Measurements from ENCODE around the gene SLIT3. TPM values are rescaled to one million over a fixed set of nuclear protein-coding genes. Genes with fewer than 3 reads are reported as not detected.

Gene SLIT3
- total RNA-seq, 1 experiment from 2014 or later, result not detected

DNA sequence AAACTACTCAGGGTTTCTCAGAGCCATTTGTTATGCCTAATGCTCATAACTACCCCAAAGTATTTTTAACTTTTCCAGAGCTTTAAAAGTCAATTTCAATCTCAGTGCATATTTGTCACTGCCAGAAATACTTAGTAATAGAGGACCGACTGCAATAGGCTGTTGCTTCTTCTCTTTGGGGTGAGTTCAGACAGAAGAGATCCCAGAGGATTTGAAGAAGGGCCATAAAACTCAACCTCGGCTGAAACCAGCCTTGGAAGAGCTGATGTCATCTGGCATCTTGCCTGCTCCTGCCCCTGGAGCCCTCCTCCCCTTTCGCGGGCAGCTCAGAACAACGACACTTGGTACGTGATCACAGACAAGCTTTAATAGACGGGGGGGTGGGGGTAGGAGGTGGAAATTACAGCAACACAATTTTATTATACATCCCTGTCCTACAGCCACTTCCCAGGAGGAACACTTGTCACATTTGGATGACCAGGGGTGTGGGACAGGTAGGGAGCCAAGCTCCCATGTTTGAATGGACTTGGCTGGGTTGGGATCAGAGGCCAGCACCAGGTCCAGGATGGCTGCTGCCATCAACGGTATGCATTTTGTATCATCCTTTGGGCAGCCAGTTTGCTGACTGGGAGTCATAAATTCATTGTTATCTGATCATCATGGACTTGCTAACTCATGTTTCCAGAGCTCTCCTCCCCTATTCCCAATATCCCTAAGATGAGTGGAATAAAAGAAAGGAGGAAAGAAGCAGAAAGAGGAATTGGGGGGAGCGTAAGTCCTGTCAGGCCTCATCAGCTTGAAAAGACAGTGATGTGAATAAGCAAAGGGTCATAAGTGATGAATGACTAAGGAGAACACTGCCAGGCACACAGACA lies 535.2 kb downstream of the SLIT3 start:
- POLR2A ChIA-PET (ENCODE audit: unreplicated experiment), result no interaction called here
- no peaks in the 10 kb centered on the region for H4K20me1 ChIP-seq (ENCODE audit: insufficient read depth)
- no peaks in the 10 kb centered on the region for H3K4me1 ChIP-seq (replicated peaks; ENCODE audit: insufficient read depth)
- no peak for TF ChIP-seq EZH2 (IDR thresholded peaks at IDR 0.05; ENCODE audit: low read depth)
- TF ChIP-seq, protein P1, sequence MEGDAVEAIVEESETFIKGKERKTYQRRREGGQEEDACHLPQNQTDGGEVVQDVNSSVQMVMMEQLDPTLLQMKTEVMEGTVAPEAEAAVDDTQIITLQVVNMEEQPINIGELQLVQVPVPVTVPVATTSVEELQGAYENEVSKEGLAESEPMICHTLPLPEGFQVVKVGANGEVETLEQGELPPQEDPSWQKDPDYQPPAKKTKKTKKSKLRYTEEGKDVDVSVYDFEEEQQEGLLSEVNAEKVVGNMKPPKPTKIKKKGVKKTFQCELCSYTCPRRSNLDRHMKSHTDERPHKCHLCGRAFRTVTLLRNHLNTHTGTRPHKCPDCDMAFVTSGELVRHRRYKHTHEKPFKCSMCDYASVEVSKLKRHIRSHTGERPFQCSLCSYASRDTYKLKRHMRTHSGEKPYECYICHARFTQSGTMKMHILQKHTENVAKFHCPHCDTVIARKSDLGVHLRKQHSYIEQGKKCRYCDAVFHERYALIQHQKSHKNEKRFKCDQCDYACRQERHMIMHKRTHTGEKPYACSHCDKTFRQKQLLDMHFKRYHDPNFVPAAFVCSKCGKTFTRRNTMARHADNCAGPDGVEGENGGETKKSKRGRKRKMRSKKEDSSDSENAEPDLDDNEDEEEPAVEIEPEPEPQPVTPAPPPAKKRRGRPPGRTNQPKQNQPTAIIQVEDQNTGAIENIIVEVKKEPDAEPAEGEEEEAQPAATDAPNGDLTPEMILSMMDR (conservative IDR thresholded peaks at IDR 0.05), result no peak
- no TSS peak for BruUV-seq (replicated peaks)
- peaks cover 92% of the 10 kb centered on the region for H3K27me3 ChIP-seq (ENCODE audit: insufficient read depth, low read depth)
- no peaks in the 10 kb centered on the region for H3K36me3 ChIP-seq (ENCODE audit: low read depth)
- intact Hi-C loops (cut with micrococcal nuclease; ENCODE audit: unreplicated experiment), result no loop called here
- H3K4me2 ChIP-seq, result no peak overlapping the region
- H3K9me3 ChIP-seq (ENCODE audit: insufficient read depth, low read depth), result no peaks in the 10 kb centered on the region
- H3F3A ChIP-seq (ENCODE audit: insufficient read depth, low read depth), result no peaks in the 10 kb centered on the region
- no peaks in the 10 kb centered on the region for H3K79me2 ChIP-seq (ENCODE audit: low read depth)
- CTCF ChIA-PET, result no interaction called here
- no peak overlapping the region for H3K4me3 ChIP-seq
- DNase-seq, result no peak
- H3K27ac ChIP-seq, result no peak overlapping the region
- no peak overlapping the region for H2AFZ ChIP-seq
- no peaks in the 10 kb centered on the region for H3K9me2 ChIP-seq (ENCODE audit: insufficient read depth)

DNA sequence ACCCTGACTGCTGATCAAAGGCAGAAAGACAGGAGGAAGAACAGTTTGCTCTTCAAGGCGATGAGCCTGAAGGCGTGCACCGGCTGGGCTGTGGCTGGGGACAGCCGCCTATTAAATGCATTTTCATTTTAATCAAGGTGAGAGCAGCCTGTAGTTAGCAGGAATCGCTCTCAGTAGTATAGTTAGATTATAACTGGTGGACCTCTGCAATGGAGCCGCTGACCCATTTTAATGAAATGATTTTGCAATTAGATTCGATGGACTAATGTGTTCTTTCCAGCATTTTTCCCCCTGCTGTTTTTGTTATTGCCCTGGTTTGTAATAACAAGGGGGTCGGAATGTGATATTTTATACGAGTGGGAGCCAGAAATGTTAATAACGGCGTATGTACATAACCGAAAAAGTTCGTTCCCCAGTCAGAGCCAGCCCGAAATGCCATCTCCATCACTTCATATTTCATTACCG lies 535.8 kb downstream of the SLIT3 start:
- Histone ChIP-seq H3K9me2 (ENCODE audit: insufficient read depth) (no peaks in the 10 kb centered on the region), H3K27ac (no peak overlapping the region), H3K36me3 (ENCODE audit: low read depth) (no peaks in the 10 kb centered on the region), H3K4me3 (no peak overlapping the region), H3K27me3 (ENCODE audit: insufficient read depth, low read depth) (peaks cover 95% of the 10 kb centered on the region), H3K9me3 (ENCODE audit: insufficient read depth, low read depth) (no peaks in the 10 kb centered on the region), H3F3A (ENCODE audit: insufficient read depth, low read depth) (no peaks in the 10 kb centered on the region), H4K20me1 (ENCODE audit: insufficient read depth) (no peaks in the 10 kb centered on the region), H3K4me2 (no peak overlapping the region), H3K79me2 (ENCODE audit: low read depth) (no peaks in the 10 kb centered on the region), H3K4me1 (replicated peaks; ENCODE audit: insufficient read depth) (no peaks in the 10 kb centered on the region), H2AFZ (no peak overlapping the region)
- ChIA-PET POLR2A (ENCODE audit: unreplicated experiment) (no interaction called here), CTCF (no interaction called here)
- BruUV-seq (replicated peaks), result no TSS peak
- TF ChIP-seq EZH2 (IDR thresholded peaks at IDR 0.05; ENCODE audit: low read depth), result no peak
- TF ChIP-seq, protein P1 (conservative IDR thresholded peaks at IDR 0.05), result no peak
- DNase-seq, result no peak
- intact Hi-C loops (cut with micrococcal nuclease; ENCODE audit: unreplicated experiment), result no loop called here

DNA sequence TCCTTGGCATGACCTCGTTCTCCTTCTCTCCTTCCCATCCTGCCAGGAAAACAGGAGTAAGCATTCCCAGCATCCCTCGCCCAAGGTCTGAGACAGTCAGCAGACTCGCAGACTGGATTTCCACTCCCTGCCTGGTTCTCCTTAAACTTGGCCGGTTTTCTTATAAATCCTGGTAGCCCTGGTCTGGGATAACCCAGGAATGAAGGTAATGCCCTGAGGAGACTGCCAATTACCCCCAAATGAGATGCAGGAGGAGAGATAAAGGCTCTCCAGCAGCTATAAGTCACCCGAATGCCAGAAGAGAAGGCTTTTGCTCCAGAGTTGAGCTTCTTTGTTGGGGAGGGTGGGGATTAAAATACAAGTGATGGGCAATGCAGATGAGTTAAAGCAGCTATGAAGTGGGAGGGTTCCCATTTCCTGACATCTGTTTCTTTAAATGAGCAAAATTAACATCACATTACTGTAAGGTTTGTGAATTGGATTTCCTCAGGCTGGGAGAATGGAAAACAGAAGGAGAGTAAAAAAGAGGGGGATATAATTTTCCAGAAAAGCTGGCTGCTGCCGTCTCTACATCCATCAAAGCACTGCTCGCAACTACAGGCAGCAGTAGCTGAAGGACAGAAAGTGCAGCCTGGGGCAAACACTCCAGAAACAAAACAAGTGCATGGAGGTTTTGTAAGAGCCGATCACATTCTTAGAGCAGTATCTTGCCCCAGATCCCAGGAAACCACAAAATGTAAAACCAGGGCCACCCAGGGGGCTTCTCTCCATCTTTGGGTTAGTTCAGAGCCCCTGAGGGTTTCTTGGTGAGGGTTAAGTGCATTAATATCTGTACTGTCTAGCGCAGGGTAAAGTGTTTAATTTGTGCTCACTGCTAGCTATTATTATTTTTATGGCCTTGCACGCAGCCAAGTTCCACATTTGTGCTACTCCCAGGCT lies 544.2 kb downstream of the SLIT3 start:
- TF ChIP-seq, protein P1 (conservative IDR thresholded peaks at IDR 0.05), result no peak
- TF ChIP-seq EZH2 (IDR thresholded peaks at IDR 0.05; ENCODE audit: low read depth), result no peak
- ChIA-PET CTCF (no interaction called here), POLR2A (ENCODE audit: unreplicated experiment) (no interaction called here)
- Histone ChIP-seq H3K27me3 (ENCODE audit: insufficient read depth, low read depth) (peaks cover 97% of the 10 kb centered on the region), H3K9me3 (ENCODE audit: insufficient read depth, low read depth) (no peaks in the 10 kb centered on the region), H3K4me2 (no peak overlapping the region), H3K9me2 (ENCODE audit: insufficient read depth) (no peaks in the 10 kb centered on the region), H3K4me3 (no peak overlapping the region), H4K20me1 (ENCODE audit: insufficient read depth) (no peaks in the 10 kb centered on the region), H3K27ac (no peak overlapping the region), H2AFZ (no peak overlapping the region), H3K79me2 (ENCODE audit: low read depth) (no peaks in the 10 kb centered on the region), H3K36me3 (ENCODE audit: low read depth) (no peaks in the 10 kb centered on the region), H3K4me1 (replicated peaks; ENCODE audit: insufficient read depth) (no peaks in the 10 kb centered on the region), H3F3A (ENCODE audit: insufficient read depth, low read depth) (no peaks in the 10 kb centered on the region)
- no TSS peak for BruUV-seq (replicated peaks)
- DNase-seq, result no peak
- intact Hi-C loops (cut with micrococcal nuclease; ENCODE audit: unreplicated experiment), result no loop called here

Data from PC-9 (cell line).